DOHH2 (cell line): ENCODE data around the gene PTPRN2.

Source experiments
- EZH2phosphoT487 ChIP-seq: fragments of 200-600 bp; sonication (generic); IDR thresholded peaks from 2 replicates; pipeline ENCODE4 v1.6.1; 2017; ENCODE audit warnings: borderline replicate concordance, mild to moderate bottlenecking, antibody characterized with exemption, low read length, moderate library complexity, mixed read lengths
- TF ChIP-seq, protein P1 (sequence below): fragments of 200-600 bp; sonication (generic); IDR thresholded peaks from one replicate; pipeline ENCODE4 v1.5.1; 2014; ENCODE audit warnings: antibody characterized with exemption, mild to moderate bottlenecking, low read depth, low read length; ENCODE audit not compliant: poor library complexity, severe bottlenecking

DNA sequence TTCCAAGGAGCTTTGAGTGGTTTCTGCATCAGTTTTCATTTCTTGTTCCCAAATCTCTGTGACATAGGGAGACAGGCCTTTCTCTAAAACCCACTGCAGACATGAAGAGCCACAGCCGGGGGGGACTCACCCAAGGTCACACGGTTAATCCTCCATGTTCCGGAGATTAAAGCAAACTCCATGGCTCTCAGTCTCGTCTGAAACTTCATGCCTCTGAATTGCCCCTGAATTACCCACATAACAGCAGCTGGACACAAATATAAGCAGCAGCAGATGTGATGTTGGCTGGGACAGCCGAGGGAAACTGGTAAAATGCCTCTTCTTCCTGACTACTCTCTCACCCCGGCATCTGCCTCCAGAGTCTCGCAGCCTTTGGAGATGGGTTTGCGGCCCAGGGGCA lies 848.6 kb downstream of the PTPRN2 start:
- TF ChIP-seq, protein P1, sequence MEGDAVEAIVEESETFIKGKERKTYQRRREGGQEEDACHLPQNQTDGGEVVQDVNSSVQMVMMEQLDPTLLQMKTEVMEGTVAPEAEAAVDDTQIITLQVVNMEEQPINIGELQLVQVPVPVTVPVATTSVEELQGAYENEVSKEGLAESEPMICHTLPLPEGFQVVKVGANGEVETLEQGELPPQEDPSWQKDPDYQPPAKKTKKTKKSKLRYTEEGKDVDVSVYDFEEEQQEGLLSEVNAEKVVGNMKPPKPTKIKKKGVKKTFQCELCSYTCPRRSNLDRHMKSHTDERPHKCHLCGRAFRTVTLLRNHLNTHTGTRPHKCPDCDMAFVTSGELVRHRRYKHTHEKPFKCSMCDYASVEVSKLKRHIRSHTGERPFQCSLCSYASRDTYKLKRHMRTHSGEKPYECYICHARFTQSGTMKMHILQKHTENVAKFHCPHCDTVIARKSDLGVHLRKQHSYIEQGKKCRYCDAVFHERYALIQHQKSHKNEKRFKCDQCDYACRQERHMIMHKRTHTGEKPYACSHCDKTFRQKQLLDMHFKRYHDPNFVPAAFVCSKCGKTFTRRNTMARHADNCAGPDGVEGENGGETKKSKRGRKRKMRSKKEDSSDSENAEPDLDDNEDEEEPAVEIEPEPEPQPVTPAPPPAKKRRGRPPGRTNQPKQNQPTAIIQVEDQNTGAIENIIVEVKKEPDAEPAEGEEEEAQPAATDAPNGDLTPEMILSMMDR: no peak
- TF ChIP-seq EZH2phosphoT487: no peak
